ENCODE measurements around the gene ALG11. TPM values are rescaled to one million over a fixed set of nuclear protein-coding genes. Genes with fewer than 3 reads are reported as not detected.
"Not testable (repeated sequence)": the region's sequence is repeated elsewhere in the genome, so short reads cannot be mapped to it uniquely, and the experiment has no call there.

Gene ALG11
- total and polyA plus RNA-seq, 2 donors (not counting 1 experiment from before 2014, with no cell fraction given) = 18.7 to 21.8 TPM

DNA sequence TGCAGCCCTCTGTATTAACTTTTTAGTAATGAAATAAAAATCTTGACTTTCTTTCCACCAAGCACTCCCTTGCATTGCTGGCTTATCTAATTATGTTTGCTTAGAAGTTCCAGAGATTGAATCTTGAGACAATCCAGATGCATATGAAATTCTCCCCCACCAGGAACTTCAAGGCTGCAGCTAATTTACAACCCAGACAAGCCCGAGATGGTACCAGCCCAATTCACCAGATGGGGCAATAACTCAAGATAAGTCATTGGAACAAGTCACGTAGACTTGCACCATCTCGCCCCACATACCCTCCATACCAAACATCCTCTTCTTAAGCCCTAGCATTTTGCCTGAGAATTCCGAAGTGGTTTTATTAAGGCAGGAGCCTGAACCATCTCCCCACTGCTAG, 41.3 kb downstream of the ALG11 start:
- Histone ChIP-seq H2AFZ (ENCODE audit: low read length) (no peak overlapping the region), H3K4me3 (replicated peaks in 1 of 4; ENCODE audit: control extremely low read depth in 1 of 4, insufficient read depth in 1 of 4, low read depth in 3 of 4, low read length in 4 of 4) (no peak overlapping the region), H3K4me2 (ENCODE audit: extremely low read depth, insufficient read depth, low read length) (no peak overlapping the region), H3K27ac (ENCODE audit: insufficient read depth, low read length) (no peak overlapping the region), H3K9me3 (ENCODE audit: control insufficient read depth, insufficient read depth, low read depth, low read length) (no peaks in the 10 kb centered on the region), H3K4me1 (ENCODE audit: control insufficient read depth, extremely low read depth, insufficient read depth, low read length) (no peaks in the 10 kb centered on the region), H3K9ac (ENCODE audit: insufficient read depth, low read length) (no peak overlapping the region), H3K27me3 (ENCODE audit: control insufficient read depth, insufficient read depth, low read length) (no peaks in the 10 kb centered on the region), H4K20me1 (ENCODE audit: control insufficient read depth, extremely low read depth, insufficient read depth, low read length) (no peaks in the 10 kb centered on the region), H3K79me2 (ENCODE audit: control insufficient read depth, insufficient read depth, low read length) (no peaks in the 10 kb centered on the region), H3K36me3 (ENCODE audit: control insufficient read depth, insufficient read depth, low read length) (no peaks in the 10 kb centered on the region)
- TF ChIP-seq CTCF (conservative IDR thresholded peaks at IDR 0.05 in 1 of 2, IDR thresholded peaks at IDR 0.05 in 1 of 2; ENCODE audit: low read depth in 1 of 2, low read length in 2 of 2) (no peak), EZH2 (IDR thresholded peaks at IDR 0.05; ENCODE audit: low read length, missing control alignments) (no peak)
- DNase-seq (ENCODE audit: low read depth in 2 of 2) = no peak

GRCh38 chr13:52061064-52061463, 48.9 kb downstream of the ALG11 start:
- H3K9me3 ChIP-seq (ENCODE audit: control insufficient read depth, insufficient read depth, low read depth, low read length); H3K4me2 ChIP-seq (ENCODE audit: extremely low read depth, insufficient read depth, low read length); H3K27ac ChIP-seq (ENCODE audit: insufficient read depth, low read length); H2AFZ ChIP-seq (ENCODE audit: low read length); H3K9ac ChIP-seq (ENCODE audit: insufficient read depth, low read length); DNase-seq (ENCODE audit: low read depth in 2 of 2); H3K36me3 ChIP-seq (ENCODE audit: control insufficient read depth, insufficient read depth, low read length); H3K4me1 ChIP-seq (ENCODE audit: control insufficient read depth, extremely low read depth, insufficient read depth, low read length); H4K20me1 ChIP-seq (ENCODE audit: control insufficient read depth, extremely low read depth, insufficient read depth, low read length); H3K27me3 ChIP-seq (ENCODE audit: control insufficient read depth, insufficient read depth, low read length); H3K79me2 ChIP-seq (ENCODE audit: control insufficient read depth, insufficient read depth, low read length); H3K4me3 ChIP-seq (replicated peaks in 1 of 4; ENCODE audit: control extremely low read depth in 1 of 4, insufficient read depth in 1 of 4, low read depth in 3 of 4, low read length in 4 of 4): not testable (repeated sequence)

- no peaks in the 10 kb centered on the region for H3K27me3 ChIP-seq (ENCODE audit: control insufficient read depth, insufficient read depth, low read length)
- H3K36me3 ChIP-seq (ENCODE audit: control insufficient read depth, insufficient read depth, low read length) = no peaks in the 10 kb centered on the region
- H3K4me2 ChIP-seq (ENCODE audit: extremely low read depth, insufficient read depth, low read length) = no peak overlapping the region
- DNase-seq (ENCODE audit: low read depth in 2 of 2) = peak in 1 of 2 donors; percentile 46
- no peak overlapping the region for H2AFZ ChIP-seq (ENCODE audit: low read length)
- H3K4me3 ChIP-seq (replicated peaks in 1 of 4; ENCODE audit: control extremely low read depth in 1 of 4, insufficient read depth in 1 of 4, low read depth in 3 of 4, low read length in 4 of 4) = no peak overlapping the region
- H3K9me3 ChIP-seq (ENCODE audit: control insufficient read depth, insufficient read depth, low read depth, low read length) = no peaks in the 10 kb centered on the region
- H3K27ac ChIP-seq (ENCODE audit: insufficient read depth, low read length) = no peak overlapping the region
- no peak for TF ChIP-seq CTCF (conservative IDR thresholded peaks at IDR 0.05 in 1 of 2, IDR thresholded peaks at IDR 0.05 in 1 of 2; ENCODE audit: low read depth in 1 of 2, low read length in 2 of 2)
- TF ChIP-seq EZH2 (IDR thresholded peaks at IDR 0.05; ENCODE audit: low read length, missing control alignments) = no peak
- no peaks in the 10 kb centered on the region for H3K4me1 ChIP-seq (ENCODE audit: control insufficient read depth, extremely low read depth, insufficient read depth, low read length)
- H4K20me1 ChIP-seq (ENCODE audit: control insufficient read depth, extremely low read depth, insufficient read depth, low read length) = no peaks in the 10 kb centered on the region
- H3K9ac ChIP-seq (ENCODE audit: insufficient read depth, low read length) = no peak overlapping the region
- H3K79me2 ChIP-seq (ENCODE audit: control insufficient read depth, insufficient read depth, low read length) = no peaks in the 10 kb centered on the region
These were observed 49.4 kb downstream of the ALG11 start for GRCh38 chr13:52061587-52061986.
